Measurements from ENCODE around the gene SLC10A6. TPM values are rescaled to one million over a fixed set of nuclear protein-coding genes. Genes with fewer than 3 reads are reported as not detected.
A peak's percentile ranks its signal among the peaks of the same experiment; 100 is the strongest.

SLC10A6 gene
- total and polyA plus RNA-seq, 4 donors: 0.05 to 0.25 TPM; not detected in 2

GRCh38 chr4:86896596-86896995 lies 47.4 kb upstream of the SLC10A6 start:
- whole genome bisulfite sequencing: 59% methylated on average over 4 of the region's 4 CpGs
- H3K27ac ChIP-seq (ENCODE audit: low read depth in 1 of 2, low read length in 2 of 2): no peak overlapping the region
- TF ChIP-seq RXRA (IDR thresholded peaks at IDR 0.05): no peak
- no peak for TF ChIP-seq JUND (IDR thresholded peaks at IDR 0.05)
- TF ChIP-seq CTCF (IDR thresholded peaks at IDR 0.05; ENCODE audit: low read depth, low read length, missing input control): no peak
- no peak for TF ChIP-seq TAF1 (conservative IDR thresholded peaks at IDR 0.05)
- TF ChIP-seq RAD21 (IDR thresholded peaks at IDR 0.05): no peak
- TF ChIP-seq, protein P1, sequence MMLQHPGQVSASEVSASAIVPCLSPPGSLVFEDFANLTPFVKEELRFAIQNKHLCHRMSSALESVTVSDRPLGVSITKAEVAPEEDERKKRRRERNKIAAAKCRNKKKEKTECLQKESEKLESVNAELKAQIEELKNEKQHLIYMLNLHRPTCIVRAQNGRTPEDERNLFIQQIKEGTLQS (IDR thresholded peaks at IDR 0.05): no peak
- TF ChIP-seq FOXA2 (IDR thresholded peaks at IDR 0.05): no peak
- H3K4me1 ChIP-seq (ENCODE audit: control insufficient read depth in 4 of 4, insufficient read depth in 4 of 4, low read length in 3 of 4): peaks cover 0 to 12% (median 5%) of the 10 kb centered on the region in 4 donors
- H3K36me3 ChIP-seq (ENCODE audit: control insufficient read depth in 4 of 4, insufficient read depth in 3 of 4, low read depth in 1 of 4, low read length in 3 of 4): no peaks in the 10 kb centered on the region
- H3K27me3 ChIP-seq (ENCODE audit: control insufficient read depth in 4 of 4, insufficient read depth in 4 of 4, low read length in 3 of 4): no peaks in the 10 kb centered on the region
- H3K9me3 ChIP-seq (ENCODE audit: control insufficient read depth in 4 of 4, low read length in 3 of 4): no peaks in the 10 kb centered on the region
- DNase-seq (ENCODE audit: low spot score): no peak
- no peak overlapping the region for H3K4me3 ChIP-seq (ENCODE audit: low read depth in 1 of 3, low read length in 3 of 3)
- H3K9ac ChIP-seq (ENCODE audit: low read depth in 1 of 2, low read length in 2 of 2): no peak overlapping the region

GRCh38 chr4:86895692-86896488 lies 46.7 kb upstream of the SLC10A6 start:
- Histone ChIP-seq H3K36me3 (ENCODE audit: control insufficient read depth in 4 of 4, insufficient read depth in 3 of 4, low read depth in 1 of 4, low read length in 3 of 4) (no peaks in the 10 kb centered on the region), H3K4me1 (ENCODE audit: control insufficient read depth in 4 of 4, insufficient read depth in 4 of 4, low read length in 3 of 4) (peaks cover 0 to 14% (median 9%) of the 10 kb centered on the region in 4 donors), H3K9me3 (ENCODE audit: control insufficient read depth in 4 of 4, low read length in 3 of 4) (no peaks in the 10 kb centered on the region), H3K27me3 (ENCODE audit: control insufficient read depth in 4 of 4, insufficient read depth in 4 of 4, low read length in 3 of 4) (no peaks in the 10 kb centered on the region), H3K9ac (ENCODE audit: low read depth in 1 of 2, low read length in 2 of 2) (no peak overlapping the region), H3K27ac (ENCODE audit: low read depth in 1 of 2, low read length in 2 of 2) (no peak overlapping the region), H3K4me3 (ENCODE audit: low read depth in 1 of 3, low read length in 3 of 3) (no peak overlapping the region)
- DNase-seq (ENCODE audit: low spot score): no peak
- WGBS: 73% methylated on average over 6 of the region's 6 CpGs
- TF ChIP-seq, protein P1 (IDR thresholded peaks at IDR 0.05): no peak
- TF ChIP-seq RXRA (IDR thresholded peaks at IDR 0.05) (no peak), HNF4G (IDR thresholded peaks at IDR 0.05) (no peak), RAD21 (IDR thresholded peaks at IDR 0.05) (peak; percentile 94 to 96), FOXA1 (IDR thresholded peaks at IDR 0.05) (no peak), CTCF (IDR thresholded peaks at IDR 0.05; ENCODE audit: low read depth, low read length, missing input control) (peak; percentile 75), JUND (IDR thresholded peaks at IDR 0.05) (no peak), MAX (IDR thresholded peaks at IDR 0.05) (no peak), YY1 (IDR thresholded peaks at IDR 0.05) (no peak)
- TF ChIP-seq, protein P2, sequence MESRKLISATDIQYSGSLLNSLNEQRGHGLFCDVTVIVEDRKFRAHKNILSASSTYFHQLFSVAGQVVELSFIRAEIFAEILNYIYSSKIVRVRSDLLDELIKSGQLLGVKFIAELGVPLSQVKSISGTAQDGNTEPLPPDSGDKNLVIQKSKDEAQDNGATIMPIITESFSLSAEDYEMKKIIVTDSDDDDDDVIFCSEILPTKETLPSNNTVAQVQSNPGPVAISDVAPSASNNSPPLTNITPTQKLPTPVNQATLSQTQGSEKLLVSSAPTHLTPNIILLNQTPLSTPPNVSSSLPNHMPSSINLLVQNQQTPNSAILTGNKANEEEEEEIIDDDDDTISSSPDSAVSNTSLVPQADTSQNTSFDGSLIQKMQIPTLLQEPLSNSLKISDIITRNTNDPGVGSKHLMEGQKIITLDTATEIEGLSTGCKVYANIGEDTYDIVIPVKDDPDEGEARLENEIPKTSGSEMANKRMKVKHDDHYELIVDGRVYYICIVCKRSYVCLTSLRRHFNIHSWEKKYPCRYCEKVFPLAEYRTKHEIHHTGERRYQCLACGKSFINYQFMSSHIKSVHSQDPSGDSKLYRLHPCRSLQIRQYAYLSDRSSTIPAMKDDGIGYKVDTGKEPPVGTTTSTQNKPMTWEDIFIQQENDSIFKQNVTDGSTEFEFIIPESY (IDR thresholded peaks at IDR 0.05): no peak
